HG03457 (cell line): ENCODE results near the gene ZNF506.
"Not testable (repeated sequence)": the region's sequence is repeated elsewhere in the genome, so short reads cannot be mapped to it uniquely, and the experiment has no call there.

Experiments
- ATAC-seq: cut with Tn5 transposase; IDR thresholded peaks from one replicate; pipeline ENCODE4 v1.9.1; 2021; ENCODE audit warnings: moderate number of reproducible peaks; ENCODE audit not compliant: unreplicated experiment

Gene ZNF506

DNA sequence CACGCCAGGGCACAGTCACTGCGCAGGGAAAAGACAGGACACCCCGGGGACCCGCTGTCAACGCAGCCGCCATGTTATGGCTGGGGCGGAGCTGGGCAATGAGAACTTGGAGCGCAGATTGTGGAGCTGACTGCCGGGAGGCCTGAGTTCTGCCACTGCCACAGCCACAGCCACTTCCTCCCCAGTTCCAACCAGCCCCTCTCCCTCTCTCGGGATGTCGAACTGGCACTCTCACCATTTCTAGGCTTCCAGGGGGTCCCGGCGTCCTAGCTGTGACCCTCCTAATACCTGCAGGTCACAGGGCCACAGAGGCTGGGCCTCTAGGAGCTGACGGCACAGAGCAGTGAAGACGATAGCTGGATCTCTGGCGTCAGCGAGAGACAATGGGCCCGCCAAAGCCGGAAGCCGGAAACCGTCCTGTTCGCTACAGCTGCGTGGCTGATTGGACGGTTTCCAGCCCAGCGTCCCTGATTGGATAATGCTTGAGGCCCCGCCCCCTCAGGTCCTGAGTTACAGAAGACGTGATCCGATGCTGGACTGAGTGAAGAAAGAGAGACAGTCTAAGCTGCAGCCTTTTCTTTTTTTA, at the start of gene ZNF506:
ZNF506 (minus strand) TSS at position 385 of the 586 bp plus-strand sequence; CDS start at position 238, 147 bp downstream.
- peak; percentile 53 for ATAC-seq

DNA sequence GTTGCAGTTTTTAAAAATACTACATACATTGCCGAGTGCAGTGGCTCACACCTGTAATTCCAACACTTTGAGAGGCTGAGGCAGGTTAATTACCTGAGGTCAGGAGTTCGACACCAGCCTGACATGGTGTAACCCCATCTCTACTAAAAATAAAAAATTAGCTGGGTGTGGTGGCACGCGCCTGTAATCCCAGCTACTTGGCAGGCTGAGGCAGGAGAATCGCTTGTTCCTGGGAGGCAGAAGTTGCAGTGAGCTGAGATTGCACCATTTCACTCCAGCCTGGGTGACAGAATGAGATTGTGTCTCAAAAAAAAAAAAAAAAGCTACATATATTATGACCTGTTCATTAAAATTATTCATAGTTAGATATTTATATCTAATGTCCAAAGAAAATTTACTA, 48.5 kb upstream of the ZNF506 start:
- not testable (repeated sequence) for ATAC-seq

DNA sequence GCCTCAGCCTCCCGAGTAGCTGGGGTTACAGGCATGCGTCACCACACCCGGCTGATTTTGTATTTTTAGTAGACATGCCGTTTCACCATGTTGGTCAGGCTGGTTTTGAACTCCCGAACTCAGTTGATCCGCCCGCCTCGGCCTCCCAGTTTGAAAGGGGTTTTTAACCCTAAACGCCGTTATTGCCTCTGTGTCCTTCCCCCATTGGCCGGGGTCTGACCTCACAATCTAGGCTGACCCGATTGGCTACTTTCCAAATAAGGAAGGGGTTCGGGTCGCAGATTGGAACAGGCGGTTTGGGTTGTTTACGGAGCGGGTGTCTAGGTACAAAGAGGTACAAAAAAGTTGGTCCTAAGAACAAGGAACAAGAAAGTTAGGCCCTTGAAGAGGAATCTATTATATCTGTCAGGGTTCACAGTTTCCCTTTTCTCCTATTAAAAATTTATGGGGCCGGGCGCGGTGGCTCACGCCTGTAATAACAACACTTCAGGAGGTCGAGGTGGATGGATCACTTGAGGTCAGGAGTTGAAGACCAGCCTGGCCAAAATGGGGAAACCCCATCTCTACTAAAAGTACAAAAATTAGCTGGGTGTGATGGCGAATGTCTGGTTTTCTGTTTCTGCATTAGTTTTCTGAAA, 45.2 kb upstream of the ZNF506 start:
- no peak for ATAC-seq

DNA sequence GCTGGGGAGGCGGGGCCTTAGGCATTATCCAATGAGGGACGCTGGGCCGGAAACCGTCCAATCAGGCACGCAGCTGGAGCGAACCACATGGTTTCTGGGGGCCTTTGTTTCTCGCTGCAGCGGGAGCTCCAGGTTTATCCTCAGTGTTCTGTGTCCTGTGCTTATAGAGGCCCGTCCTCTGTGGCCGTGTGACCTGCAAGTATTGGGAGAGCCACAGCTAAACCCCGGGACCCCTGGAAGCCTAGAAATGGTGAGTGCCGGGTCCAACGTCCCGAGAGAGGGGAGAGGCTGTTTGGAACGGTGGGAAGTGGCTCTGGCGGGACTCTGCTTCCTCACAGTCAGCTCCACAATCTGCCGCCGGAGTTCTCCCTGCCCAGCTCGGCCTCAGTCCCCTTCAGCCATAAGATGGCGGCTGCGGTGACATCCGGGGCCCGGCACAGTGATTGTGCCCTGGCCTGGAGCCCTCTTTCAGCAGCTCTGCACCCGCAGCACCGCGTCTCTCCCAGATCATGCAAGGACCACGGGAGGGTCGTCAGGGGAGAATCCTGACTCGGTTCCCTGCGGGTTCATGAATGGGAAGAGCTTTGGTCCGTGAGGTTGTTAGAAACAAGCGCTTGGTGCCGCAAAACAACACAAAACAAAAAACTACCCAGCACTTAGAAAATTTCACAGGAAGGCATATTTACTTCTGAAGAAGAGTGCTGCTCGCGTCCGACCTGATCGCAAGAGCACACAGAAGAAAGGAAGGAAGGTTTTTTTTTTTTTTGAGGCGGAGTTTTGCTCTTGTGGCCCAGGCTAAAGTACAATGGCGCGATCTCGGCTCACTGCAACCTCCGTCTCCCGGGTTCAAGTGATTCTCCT, 44.4 kb upstream of the ZNF506 start, which contains the start of gene ZNF253:
ZNF253 (plus strand) TSS at position 133 of the 861 bp plus-strand sequence; CDS start at position 248, 115 bp downstream.
- peak; percentile 90 for ATAC-seq

DNA sequence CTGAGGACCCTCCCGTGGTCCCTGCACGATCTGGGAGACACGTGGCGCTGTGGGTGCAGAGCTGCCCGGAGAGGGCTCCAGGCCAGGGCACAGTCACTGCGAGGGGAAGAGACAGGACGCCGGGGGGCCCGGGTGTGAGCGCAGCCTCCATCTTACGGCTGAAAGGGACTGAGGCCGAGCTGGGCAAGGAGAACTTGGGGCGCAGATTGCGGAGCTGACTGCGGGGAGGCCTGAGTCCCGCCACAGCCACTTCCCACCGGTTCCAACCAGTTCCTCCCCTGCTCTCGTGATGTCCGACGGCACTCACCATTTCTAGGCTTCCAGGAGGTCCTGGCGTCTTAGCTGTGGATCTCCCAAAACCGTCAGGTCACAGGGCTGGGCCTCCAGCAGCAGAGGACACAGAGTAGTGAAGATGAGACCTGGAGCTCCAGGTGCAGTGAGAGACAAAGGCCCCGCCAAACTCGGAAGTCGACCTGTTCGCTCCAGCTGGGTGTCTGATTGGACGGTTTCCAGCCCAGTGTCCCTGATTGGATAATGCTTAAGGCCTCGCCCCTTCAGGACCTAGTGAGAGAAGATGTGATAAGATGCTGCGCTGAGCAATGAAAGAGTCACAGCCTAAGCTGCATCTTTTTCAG, 39.3 kb upstream of the ZNF506 start:
- ATAC-seq, result no peak

DNA sequence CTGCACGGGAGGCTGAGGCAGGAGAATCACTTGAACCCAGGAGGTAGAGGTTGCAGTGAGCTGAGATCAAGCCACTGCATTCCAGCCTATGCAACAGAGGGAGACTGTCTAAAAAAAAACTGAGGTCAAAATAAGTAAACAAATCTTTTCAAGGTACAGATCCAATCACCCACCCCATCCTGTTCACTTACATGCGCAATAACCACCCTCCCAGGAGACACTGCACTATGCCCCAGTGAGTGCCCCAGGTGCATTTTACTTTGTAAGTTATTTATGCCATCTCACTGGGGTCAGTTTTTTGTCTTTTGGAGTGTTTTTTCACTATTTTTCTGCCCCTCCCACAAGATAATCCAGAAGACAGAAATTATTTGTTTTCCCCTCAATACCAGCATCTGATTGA, 37.2 kb upstream of the ZNF506 start:
- no peak for ATAC-seq

DNA sequence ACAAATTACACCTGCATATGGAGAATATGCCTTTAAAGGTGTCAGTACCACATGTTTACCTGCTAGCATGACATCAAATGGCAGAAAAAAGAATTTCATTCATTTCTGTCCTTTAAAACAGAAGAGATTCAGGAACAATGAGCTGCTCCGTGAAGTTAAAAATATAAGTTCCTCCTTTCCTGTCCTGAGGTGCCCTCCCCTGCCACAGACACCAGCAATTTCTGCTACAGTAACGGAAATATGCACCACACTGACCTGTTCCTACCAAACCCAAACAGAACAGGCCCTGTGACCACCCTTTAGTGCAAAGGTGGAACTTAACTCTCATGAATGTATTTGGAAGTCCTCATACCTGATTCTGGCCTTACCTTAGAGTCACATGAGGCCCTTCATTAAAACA, 30.2 kb upstream of the ZNF506 start:
- not testable (repeated sequence) for ATAC-seq

DNA sequence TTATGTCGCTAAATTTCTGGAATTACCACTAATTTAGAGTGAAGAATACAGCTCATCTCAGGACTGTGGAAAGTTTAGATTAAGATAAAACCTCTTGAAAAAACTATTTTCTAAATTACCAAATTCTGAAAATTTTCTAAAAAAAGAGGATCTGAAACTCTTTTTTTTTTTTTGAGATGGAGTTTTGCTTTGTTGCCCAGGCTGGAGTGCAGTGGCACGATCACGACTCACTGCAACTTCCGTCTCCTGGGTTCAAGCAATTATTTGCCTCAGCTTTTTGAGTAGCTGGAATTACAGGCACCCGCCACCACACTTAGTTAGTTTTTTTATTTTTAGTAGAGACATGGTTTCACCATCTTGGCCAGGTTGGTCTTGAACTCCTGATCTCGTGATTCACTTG, 27.5 kb upstream of the ZNF506 start:
- ATAC-seq, result no peak

DNA sequence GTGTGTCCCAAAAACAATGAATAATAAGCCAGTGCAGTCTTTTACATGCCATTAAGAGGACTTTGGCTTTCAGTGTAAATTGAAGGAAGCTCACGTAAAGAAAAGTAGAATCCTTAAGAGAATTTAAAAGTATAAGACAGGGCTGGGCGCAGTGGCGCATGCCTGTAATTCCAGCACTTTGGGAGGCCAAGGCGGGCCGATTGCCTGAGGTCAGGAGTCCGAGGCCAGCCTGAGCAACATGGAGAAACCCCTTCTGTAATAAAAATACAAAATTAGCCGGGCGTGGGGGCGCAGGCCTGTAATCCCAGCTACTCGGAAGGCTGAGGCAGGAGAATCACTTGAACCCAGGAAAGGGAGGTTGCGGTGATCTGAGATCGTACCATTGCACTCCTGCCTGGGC, 26.2 kb upstream of the ZNF506 start:
- ATAC-seq, result no peak

DNA sequence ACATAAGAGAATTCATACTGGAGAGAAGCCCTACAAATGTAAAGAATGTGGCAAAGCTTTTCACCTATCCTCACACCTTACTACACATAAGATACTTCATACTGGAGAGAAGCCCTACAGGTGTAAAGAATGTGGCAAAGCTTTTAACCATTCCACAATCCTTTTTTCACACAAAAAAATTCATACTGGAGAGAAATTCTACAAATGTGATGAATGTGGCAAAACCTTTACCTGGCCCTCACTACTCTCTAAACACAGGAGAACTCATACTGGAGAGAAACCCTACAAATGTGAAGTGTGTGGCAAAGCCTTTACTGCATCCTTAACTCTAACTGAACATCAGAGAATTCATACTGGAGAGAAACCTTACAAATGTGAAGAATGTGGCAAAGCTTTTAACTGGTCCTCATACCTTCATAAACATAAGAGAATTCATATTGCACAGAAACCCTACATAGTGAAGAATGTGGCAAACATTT, 14.0 kb upstream of the ZNF506 start:
- ATAC-seq, result no peak

DNA sequence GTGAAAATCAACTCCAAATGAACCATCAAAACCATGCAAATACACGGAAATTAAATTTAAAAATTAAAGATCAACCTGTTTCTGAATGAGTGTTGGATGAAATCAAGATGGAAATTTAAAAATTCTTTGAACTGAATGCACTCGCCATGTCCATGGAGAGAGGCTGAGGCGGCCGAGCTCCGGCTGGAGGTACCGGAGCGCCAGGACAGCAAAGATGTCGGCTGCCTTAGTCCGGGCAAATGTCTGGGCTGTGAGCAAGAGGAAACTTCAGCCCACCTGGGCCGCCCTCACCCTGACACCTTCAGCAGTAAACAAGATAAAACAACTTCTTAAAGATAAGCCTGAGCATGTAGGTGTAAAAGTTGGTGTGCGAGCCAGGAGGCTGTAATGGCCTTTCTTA, 5.3 kb upstream of the ZNF506 start:
- ATAC-seq, result no peak

DNA sequence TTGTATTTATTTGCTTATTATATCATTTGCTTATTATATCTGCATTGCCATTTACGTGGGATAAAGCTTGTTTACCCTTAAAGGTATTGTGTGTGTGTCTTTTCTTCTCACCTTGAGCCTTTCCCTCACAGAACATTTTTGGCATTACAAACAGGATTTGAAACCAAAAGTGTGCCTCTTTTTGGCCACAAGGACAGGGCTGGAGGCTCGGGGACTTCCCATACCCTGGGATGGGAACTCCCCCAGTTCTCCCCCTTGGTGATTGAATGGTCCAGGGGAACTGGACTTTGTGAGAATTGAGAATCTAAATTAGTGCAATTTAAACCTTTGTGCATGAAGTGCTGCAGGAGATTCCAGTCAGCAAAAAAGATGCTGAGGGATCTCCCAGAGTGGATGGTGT, 2.4 kb upstream of the ZNF506 start:
- no peak for ATAC-seq

DNA sequence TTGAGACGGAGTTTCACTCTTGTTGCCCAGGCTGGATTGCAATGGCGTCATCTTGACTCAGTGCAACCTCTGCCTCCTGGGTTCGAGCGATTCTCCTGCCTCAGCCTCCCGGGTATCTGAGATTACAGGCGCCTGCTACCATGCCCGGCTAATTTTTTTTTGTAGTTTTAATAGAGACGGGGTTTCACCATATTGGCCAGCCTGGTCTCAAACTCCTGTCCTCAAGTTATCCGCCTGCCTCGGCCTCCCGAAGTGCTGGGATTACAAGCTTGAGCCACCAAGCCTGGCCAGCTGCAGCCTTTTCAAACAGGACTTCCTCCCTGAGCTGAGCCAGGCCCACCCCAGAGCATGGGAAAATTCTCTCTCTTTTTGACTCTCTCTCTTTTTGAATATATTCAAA, 426 bp upstream of the ZNF506 start:
- not testable (repeated sequence) for ATAC-seq

DNA sequence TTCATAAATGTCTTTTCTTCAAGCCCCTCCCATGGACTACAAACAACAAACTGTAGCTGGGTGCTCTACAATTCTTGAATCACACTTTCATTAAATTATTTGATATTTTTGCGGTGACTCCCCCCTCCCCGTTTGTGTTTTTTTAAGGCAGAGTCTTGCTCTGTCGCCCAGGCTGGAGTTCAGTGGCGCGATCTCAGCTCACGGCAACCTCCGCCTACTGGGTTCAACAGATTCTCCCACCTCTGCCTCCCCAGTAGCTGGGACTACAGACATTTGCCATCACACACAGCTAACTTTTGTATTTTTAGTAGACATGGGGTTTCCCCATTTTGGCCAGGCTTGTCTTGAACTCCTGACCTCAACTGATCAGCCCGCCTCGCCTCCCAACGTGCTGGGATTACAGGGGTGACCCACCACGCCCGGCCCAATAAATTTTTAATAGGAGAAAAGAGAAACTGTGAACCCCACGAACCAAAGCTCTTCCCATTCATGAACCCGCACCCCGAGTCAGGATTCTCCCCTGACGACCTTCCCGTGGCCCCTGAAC, 703 bp downstream of the ZNF506 start:
- ATAC-seq, result no peak

DNA sequence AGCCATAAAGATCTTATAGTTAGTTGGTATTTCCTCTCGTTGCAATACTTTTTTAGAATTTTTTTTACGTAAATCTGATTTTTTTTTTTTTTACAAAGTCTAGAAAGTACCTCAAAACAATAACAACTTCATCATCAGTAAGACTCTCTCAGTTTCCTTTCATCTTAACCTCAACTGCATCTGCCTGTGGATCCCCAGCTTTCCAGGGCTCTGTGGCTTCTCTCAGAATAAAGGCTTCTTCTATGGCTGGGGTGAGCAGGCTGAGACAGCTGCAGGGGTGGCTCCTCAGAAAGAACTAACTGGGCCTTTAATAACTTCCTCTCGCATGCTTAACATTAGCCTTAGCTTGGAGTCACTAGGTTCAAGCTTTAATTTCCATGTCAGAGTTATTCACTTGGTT, 4.2 kb downstream of the ZNF506 start:
- no peak for ATAC-seq

DNA sequence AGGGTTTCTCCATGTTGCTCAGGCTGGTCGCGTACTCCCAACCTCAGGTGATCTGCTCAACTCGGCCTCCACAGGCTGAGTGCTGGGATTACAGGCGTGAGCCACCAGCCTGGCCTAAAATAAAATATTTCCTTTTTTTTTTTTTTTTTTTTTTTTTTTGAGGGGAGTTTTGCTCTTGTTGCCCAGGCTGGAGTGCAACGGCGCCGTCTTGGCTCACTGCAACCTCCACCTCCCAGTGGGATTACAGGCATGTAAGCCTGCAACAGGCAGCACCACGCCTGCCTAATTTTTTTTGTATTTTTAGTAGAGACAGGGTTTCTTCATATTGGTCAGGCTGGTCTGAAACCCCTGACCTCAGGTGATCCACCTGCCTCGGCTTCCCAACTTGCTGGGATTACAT, 4.9 kb downstream of the ZNF506 start:
- ATAC-seq, result no peak

DNA sequence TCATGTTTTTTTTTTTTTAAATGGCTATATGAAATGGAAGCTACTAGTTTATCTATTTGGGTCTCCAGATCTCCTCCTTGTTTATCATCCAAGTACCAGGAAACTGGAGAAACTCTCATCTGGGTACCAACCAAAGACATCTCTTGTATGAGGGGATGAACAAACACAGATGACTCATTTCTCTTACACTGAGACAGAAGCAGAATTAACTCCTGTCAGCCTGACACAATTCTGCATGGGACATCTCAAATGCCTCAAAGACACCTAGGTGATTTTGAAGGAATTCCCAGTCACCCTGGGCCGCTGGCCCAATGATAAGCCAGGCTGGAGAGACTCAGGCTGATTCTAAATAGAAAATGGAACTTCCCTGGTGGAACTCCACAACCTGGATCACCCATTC, 9.6 kb downstream of the ZNF506 start:
- ATAC-seq, result not testable (repeated sequence)

DNA sequence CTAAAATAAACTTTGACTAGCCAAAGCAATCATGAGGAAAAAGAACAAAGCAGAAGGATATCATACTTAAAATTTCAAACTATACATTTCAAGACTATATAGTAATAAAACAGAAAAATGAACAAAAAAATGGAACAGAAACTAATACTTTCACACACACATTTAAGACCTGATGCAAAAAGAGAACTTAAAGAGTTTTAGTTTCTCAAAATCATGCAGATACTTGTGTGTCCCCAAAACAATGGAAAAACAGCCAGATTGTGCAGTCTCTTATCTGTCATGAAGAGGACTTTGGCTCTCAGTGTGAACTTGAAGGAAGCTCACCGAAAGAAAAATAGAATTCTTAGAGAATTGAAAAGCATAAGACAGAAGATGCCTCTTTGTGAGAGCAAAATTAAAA, 16.1 kb downstream of the ZNF506 start:
- ATAC-seq, result no peak

DNA sequence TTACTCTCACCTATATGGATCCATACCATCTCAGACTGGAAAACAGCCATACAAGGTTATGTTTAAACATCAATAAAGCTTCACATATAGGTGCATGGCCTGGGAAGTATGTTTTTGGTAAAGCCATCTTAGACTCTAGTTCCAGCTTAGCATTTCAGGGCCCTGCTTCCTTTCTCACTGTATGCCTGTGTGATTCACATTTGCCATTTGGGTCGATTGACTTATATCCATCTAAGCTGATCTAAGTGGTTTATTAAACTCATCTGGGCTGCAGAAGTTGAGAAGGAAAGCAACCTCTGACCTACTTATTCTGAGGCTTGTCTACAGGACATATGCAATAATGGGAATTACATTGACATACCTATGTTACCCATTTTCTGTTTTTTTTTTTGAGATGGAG, 33.5 kb downstream of the ZNF506 start:
- no peak for ATAC-seq

DNA sequence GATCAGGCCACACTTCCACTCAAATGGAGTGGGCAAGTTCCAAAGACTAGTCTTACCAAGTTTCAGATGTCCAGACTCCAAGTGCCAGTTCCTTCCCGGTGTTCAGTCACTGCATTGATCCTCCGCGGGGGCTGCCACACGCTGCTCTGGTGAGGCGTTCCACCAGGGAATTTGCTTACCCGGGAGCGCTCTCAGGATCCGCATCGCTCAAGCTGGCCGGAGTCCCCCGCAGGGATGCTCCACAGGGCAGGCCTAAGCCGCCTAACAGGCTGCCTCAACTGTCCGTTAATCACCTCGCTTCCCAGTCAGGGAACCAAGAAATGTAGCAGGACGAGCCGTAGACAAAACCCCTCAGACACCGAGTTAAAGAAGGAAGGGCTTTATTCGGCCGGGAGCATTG, 36.1 kb downstream of the ZNF506 start:
- ATAC-seq, result not testable (repeated sequence)

DNA sequence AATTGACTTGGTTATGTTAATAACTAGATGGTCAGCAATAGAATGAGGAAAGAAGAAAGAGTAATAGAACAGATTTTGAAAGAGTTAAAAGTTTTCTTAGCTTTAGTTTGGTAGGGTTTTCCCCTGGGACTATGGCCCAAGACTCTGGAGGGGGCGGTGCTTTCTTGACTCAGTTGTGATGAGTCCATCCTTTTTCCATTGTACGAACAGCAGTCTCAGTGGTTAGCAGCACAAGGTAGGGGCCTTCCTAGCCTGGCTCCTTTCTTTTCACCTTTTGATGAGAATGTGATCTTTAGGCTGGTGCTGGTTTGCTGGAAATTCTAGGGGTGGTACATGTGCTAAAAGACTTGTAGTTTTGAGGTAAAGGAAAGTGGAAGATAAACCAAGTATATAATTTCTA, 38.8 kb downstream of the ZNF506 start:
- no peak for ATAC-seq
